ENCODE measurements around the gene USP32. TPM values are rescaled to one million over a fixed set of nuclear protein-coding genes. Genes with fewer than 3 reads are reported as not detected.

The USP32 gene
- total RNA-seq, 2 experiments from 2014 or later = 32.3 to 33.1 TPM

DNA sequence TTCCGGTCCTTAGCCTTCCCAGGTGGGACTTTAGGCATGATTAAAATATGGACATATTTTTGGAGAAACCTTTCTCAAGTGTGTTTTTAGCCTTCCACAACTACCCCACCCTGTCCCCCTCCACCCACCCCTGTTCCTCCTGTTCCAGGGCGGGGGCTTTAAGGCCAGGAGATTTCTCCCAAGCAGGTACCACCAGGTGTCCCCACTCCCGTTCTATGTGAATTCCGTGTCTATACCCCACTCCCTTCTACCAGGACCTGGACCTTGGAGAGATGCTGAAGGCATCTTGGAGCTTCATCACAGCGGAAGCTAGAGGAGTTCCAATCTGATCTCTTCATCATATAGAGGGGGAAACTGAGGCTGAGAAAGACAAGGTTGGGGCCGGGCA is 232.5 kb downstream of the USP32 start:
- Mint-ChIP-seq H3K9me3 (ENCODE audit: low read depth) (no peaks in the 10 kb centered on the region), H3K27me3 (peaks cover 19% of the 10 kb centered on the region), H3K36me3 (ENCODE audit: low read depth) (no peaks in the 10 kb centered on the region), H3K4me3 (no peak overlapping the region), H3K4me1 (no peaks in the 10 kb centered on the region), H3K27ac (no peak overlapping the region)
- DNase-seq (no peak), ATAC-seq (no peak)
- POLR2A ChIA-PET = no interaction called here
- CTCF ChIA-PET = interaction anchor here (0.6 kb wide), 1 partner anchor 474 kb away, joined by 3 read pairs; no protein-coding TSS in a partner anchor
- intact Hi-C loops (cut with DNase I, micrococcal nuclease) = no loop called here

DNA sequence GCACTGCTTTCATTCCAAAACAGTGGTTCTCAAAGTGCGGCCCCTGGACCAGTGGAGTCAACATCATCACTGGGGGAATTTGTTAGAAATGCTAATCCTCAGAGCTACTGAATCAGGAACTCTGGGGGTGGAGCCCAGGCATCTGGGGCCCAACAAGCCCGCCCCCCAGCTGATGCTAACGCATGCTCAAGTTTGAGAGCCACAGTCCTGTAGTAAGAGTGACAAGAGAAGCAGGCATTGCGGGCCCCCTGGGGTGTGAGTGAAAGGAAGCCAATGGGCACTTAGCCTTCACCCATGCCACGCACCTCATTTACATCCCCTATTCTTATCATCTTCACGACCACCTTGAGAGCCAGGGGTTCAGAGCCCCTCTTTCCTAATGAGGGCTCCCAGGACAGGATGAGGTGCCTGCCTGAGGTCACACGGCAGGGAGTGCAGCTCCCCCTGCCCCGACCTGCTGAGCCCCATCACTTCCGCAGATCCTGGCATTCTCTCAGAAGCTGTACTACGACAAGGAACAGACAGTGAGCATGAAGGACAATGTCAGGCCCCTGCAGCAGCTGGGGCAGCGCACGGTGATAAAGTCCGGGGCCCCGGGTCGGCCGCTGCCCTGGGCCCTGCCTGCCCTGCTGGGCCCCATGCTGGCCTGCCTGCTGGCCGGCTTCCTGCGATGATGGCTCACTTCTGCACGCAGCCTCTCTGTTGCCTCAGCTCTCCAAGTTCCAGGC is 233.0 kb downstream of the USP32 start:
- Mint-ChIP-seq H3K4me1 (no peaks in the 10 kb centered on the region), H3K27me3 (peaks cover 19% of the 10 kb centered on the region), H3K36me3 (ENCODE audit: low read depth) (no peaks in the 10 kb centered on the region), H3K4me3 (no peak overlapping the region), H3K9me3 (ENCODE audit: low read depth) (no peaks in the 10 kb centered on the region), H3K27ac (no peak overlapping the region)
- CTCF ChIA-PET = interaction anchor here (0.6 kb wide), 1 partner anchor 474 kb away, joined by 3 read pairs; no protein-coding TSS in a partner anchor
- DNase-seq (no peak), ATAC-seq (no peak)
- POLR2A ChIA-PET = no interaction called here
- intact Hi-C loops (cut with DNase I, micrococcal nuclease) = no loop called here

DNA sequence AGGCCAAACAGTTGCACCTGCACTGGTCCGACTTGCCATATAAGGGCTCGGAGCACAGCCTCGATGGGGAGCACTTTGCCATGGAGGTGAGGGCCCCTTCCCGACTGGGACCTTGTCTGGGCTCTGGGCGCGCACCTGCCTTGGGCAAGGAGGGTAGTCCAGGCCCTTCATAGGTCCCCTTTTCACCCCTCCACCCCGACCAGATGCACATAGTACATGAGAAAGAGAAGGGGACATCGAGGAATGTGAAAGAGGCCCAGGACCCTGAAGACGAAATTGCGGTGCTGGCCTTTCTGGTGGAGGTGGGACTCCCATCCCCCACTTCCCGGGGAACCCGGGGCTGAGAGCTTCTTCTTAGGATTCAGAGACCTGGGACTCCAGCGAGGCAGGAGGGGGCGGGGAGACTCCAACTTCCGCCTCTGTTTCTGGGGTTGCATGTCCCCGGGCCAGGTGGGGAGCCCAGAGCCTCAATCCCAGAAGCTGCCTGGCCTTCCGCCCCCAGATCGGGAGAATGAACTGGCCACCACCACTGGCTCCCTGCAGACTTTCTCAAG is 234.4 kb downstream of the USP32 start:
- H3K9me3 Mint-ChIP-seq (ENCODE audit: low read depth) = no peaks in the 10 kb centered on the region
- no peaks in the 10 kb centered on the region for H3K36me3 Mint-ChIP-seq (ENCODE audit: low read depth)
- intact Hi-C loops (cut with DNase I, micrococcal nuclease) = no loop called here
- no peak for DNase-seq
- CTCF ChIA-PET = no interaction called here
- H3K4me3 Mint-ChIP-seq = no peak overlapping the region
- POLR2A ChIA-PET = no interaction called here
- H3K27me3 Mint-ChIP-seq = peaks cover 21% of the 10 kb centered on the region
- no peak overlapping the region for H3K27ac Mint-ChIP-seq
- no peaks in the 10 kb centered on the region for H3K4me1 Mint-ChIP-seq
- ATAC-seq = no peak

DNA sequence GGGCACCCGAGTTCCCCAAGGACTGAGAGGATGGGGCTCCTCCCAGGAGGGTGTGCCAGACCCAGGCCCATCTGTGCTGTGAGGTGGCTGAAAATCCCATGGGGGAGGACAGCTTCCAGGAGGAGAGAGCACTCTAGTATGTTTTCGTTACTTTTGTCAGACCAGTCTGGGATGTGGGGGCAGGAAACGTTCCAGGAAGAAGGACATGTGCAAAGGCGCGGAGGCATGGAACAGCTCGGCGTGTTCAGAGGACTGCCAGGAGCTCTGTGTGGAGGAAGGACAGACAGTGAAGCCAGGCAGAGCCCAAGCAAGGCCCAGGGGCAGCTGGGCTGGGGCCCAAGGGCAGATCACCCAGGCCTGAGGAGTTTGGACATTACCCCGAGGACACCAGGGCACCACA is 235.2 kb downstream of the USP32 start:
- CTCF ChIA-PET = interaction anchor here (0.6 kb wide), 1 partner anchor 68 kb away, joined by 4 read pairs; no protein-coding TSS in a partner anchor
- intact Hi-C loops (cut with DNase I, micrococcal nuclease) = no loop called here
- Mint-ChIP-seq H3K4me3 (no peak overlapping the region), H3K27ac (no peak overlapping the region), H3K4me1 (no peaks in the 10 kb centered on the region), H3K27me3 (peaks cover 27% of the 10 kb centered on the region), H3K36me3 (ENCODE audit: low read depth) (no peaks in the 10 kb centered on the region), H3K9me3 (ENCODE audit: low read depth) (no peaks in the 10 kb centered on the region)
- POLR2A ChIA-PET = interaction anchor here (0.6 kb wide), 1 partner anchor 20 kb away, joined by 4 read pairs; no protein-coding TSS in a partner anchor
- ATAC-seq (no peak), DNase-seq (no peak)

DNA sequence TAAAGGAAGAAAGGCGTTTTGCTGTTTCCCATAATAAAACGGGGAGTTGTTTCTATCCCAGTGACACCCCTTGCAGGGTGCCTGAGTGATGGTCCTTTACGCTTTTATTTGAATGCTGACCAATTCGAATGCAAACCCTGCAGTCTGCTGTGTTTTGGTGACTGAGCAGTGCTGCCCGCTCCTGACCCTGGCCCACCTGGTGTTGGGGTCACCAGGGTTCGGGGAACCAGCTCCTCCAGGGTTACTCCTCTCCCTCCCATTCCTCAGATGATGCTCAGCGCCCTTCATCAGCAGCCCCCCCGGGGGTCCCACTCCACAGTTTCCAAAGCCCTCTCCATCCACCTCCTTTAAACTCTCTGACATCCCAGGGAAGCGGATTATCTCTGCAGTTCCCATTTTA is 236.1 kb downstream of the USP32 start:
- ChIA-PET CTCF (no interaction called here), POLR2A (no interaction called here)
- ATAC-seq (no peak), DNase-seq (no peak)
- no peaks in the 10 kb centered on the region for H3K9me3 Mint-ChIP-seq (ENCODE audit: low read depth)
- no peak overlapping the region for H3K4me3 Mint-ChIP-seq
- no peaks in the 10 kb centered on the region for H3K36me3 Mint-ChIP-seq (ENCODE audit: low read depth)
- intact Hi-C loops (cut with DNase I, micrococcal nuclease) = no loop called here
- peaks cover 7% of the 10 kb centered on the region for H3K4me1 Mint-ChIP-seq
- H3K27ac Mint-ChIP-seq = no peak overlapping the region
- peaks cover 32% of the 10 kb centered on the region for H3K27me3 Mint-ChIP-seq

DNA sequence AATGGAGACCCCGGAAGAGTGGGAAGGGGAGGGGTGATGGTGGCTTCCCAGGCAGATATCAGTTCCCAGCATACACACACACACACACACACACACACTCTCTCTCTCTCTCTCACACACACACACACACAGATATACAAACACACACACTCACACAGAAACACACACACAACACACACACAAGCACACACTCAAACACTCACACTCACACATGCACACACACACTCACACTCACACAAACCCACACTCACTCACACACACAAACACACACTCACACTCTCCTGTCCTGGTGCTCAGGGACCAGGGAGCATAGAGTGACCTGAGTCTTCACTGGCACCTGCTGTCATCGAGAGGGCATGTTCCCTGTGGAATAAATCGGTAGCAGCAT is 236.5 kb downstream of the USP32 start:
- ChIA-PET CTCF (no interaction called here), POLR2A (no interaction called here)
- intact Hi-C loops (cut with DNase I, micrococcal nuclease) = no loop called here
- ATAC-seq (no peak), DNase-seq (no peak)
- H3K36me3 Mint-ChIP-seq (ENCODE audit: low read depth) = no peaks in the 10 kb centered on the region
- no peaks in the 10 kb centered on the region for H3K9me3 Mint-ChIP-seq (ENCODE audit: low read depth)
- H3K27ac Mint-ChIP-seq = no peak overlapping the region
- H3K27me3 Mint-ChIP-seq = peaks cover 34% of the 10 kb centered on the region
- H3K4me1 Mint-ChIP-seq = peaks cover 9% of the 10 kb centered on the region
- H3K4me3 Mint-ChIP-seq = no peak overlapping the region

DNA sequence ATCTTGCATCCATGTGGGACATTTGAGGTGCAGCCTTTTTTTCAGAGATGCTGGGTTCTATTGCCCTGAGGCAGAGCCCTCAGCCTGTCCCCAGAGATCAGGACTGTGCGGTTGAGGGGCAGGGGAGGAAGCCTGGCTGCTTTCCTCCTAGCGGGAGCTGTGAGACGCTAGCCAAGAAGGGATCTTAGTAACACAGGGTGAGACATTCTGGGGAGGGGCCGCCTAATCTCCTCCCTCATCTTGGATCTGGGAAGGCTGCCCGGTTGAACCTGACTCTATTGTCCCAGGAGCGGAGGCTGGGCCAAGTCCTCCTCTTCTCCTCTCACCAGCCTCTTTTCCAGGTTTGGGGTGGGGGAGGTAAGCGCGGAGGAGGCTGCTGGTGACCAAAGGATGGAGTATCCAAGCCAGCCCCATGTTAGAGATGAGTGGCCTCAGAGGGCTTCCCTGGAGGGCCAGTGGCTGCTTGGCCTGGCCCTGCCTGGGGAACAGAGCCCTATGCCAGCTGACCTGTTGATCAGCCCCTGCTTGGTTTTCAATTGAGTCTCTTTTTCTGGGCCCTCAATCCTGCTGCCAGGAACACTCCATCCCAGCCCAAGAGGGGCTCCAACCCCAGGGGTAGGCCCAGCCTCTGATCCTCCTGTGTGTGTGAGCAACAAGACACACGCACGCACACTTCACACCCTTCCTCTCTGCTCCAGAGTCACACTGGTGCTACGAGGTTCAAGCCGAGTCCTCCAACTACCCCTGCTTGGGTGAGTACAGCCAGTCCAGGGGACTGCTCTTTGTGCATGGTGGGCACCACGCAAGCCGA is 237.1 kb downstream of the USP32 start:
- no peak overlapping the region for H3K4me3 Mint-ChIP-seq

DNA sequence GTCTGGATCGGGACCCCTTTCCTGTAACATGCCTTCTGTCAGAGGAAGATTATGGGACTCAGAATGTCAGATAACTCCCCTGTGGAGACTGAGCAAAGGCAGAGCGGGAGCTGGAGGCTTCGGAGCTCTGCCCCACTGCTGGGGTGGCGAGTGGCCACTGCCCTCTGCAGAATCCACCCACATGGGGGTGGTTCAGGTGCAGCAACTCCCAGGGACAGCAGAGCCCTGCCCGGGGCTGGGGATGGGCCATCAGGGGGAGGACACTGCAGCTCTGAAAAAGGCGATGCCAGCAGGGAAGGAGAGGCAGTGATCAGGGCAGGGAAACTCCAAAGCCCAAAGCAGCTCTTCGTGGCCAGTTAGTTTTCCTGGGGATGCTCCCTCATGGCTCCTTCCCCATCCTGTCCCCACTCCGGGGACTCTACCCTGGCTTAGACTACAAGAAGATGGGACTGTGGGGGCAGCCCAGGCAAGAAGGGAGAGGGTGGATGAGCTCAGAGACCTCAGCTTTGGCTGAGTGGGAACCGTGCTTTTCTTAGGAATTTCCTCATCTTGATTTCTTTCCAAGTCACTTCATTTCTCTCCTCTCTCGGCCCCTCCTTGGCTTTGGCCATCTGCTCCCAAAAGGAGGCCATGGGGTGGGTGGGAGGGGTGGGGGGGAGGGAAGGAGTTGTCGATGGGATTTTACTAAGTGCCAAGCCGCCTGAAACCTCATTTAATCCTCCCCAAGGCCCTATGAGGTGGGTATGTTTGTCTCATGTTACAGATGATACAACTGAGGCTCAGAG is 238.1 kb downstream of the USP32 start:
- ChIA-PET POLR2A (no interaction called here), CTCF (interaction anchor here (0.7 to 1.1 kb wide), 2 partner anchors 281 to 485 kb away, joined by 3 read pairs; no protein-coding TSS in a partner anchor)
- peaks cover 41% of the 10 kb centered on the region for H3K27me3 Mint-ChIP-seq
- intact Hi-C loops (cut with DNase I, micrococcal nuclease) = no loop called here
- no peak overlapping the region for H3K27ac Mint-ChIP-seq
- H3K4me1 Mint-ChIP-seq = peaks cover 12% of the 10 kb centered on the region
- H3K9me3 Mint-ChIP-seq (ENCODE audit: low read depth) = no peaks in the 10 kb centered on the region
- DNase-seq (no peak), ATAC-seq (no peak)
- H3K4me3 Mint-ChIP-seq = no peak overlapping the region
- H3K36me3 Mint-ChIP-seq (ENCODE audit: low read depth) = no peaks in the 10 kb centered on the region

More for the DNA sequence above, 237.1 kb downstream of the USP32 start:
- Mint-ChIP-seq H3K9me3 (ENCODE audit: low read depth) (no peaks in the 10 kb centered on the region), H3K4me1 (peaks cover 9% of the 10 kb centered on the region), H3K27ac (no peak overlapping the region), H3K36me3 (ENCODE audit: low read depth) (no peaks in the 10 kb centered on the region), H3K27me3 (peaks cover 34% of the 10 kb centered on the region)
- no peak for DNase-seq
- CTCF ChIA-PET = no interaction called here
- POLR2A ChIA-PET = no interaction called here
- no peak for ATAC-seq
- intact Hi-C loops (cut with DNase I, micrococcal nuclease) = no loop called here

DNA sequence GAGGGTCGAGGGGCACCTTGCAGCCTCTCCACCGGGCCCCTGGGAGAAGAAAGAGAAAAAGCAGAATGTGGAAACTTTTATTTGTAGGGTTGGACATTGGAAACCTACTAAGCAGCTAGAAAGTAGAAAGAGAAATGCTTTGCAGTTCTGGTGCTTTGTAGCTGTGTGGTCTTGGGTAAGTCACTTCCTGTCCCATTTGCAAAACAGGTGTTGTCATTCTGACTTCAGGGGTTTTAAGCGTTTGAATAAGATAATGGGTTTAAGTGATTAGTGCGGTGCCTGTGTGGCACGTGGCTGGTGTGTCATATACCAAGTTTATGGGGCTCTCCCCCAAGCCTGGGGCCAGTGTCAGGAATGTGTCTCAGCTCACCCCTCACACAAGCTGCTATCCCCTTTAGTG is 240.6 kb downstream of the USP32 start:
- ChIA-PET POLR2A (no interaction called here), CTCF (interaction anchor here (0.6 to 1.3 kb wide), 5 partner anchors 11 to 1052 kb away, joined by 3 to 4 read pairs (median 4); no protein-coding TSS in a partner anchor)
- Mint-ChIP-seq H3K36me3 (ENCODE audit: low read depth) (no peaks in the 10 kb centered on the region), H3K9me3 (ENCODE audit: low read depth) (no peaks in the 10 kb centered on the region), H3K4me3 (no peak overlapping the region), H3K4me1 (peaks cover 12% of the 10 kb centered on the region), H3K27me3 (peaks cover 48% of the 10 kb centered on the region), H3K27ac (no peak overlapping the region)
- intact Hi-C loops (cut with DNase I, micrococcal nuclease) = no loop called here
- DNase-seq (peak; percentile 52), ATAC-seq (peak; percentile 78)

DNA sequence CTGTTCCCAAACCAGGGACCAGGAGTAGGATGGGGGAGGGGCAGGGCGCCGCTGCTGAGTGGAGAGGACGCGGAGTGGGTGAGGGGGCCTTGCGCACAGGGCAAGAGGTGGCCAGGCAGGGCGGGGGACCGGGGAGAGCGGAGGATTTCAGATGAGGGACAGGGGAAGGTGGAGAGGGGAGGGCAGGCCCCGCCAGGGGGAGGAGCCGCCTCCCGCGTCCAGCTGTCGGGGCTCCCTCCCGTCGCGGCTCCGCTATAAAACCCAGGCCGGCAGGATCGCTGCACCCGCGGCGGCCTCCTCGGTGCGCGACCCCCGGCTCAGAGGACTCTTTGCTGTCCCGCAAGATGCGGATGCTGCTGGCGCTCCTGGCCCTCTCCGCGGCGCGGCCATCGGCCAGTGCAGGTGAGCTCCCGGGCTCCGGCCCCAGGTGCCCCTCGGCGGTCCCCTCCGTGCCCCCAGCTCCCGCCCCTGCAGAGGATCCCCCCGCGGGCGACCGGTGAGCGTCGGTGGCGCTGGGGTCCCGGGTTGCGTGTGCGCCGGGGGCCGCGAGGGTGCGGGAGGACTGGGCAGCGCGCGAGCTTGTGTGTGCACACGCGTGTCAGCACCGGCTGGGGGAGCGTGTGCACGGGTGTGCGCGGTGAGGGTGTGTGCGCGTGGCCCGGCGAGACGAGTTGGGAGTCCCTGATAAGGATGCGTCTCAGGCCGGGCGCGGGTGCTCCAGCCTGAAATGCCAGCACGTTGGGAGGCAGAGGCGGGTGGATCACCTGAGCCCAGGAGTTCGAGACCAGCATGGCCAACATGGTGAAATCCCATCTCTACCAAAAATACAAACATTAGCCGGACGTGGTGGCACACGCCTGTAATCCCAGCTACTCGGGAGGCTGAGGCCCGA is 242.0 kb downstream of the USP32 start, which contains the start of gene CA4:
Gene CA4, plus strand, starts transcription at position 283 of the 892 bp plus-strand sequence. Its CDS starts 62 bp downstream, at position 345.
- ChIA-PET CTCF (interaction anchor here (1.2 kb wide), 1 partner anchor 10 kb away, joined by 3 read pairs; no protein-coding TSS in a partner anchor), POLR2A (no interaction called here)
- Mint-ChIP-seq H3K4me3 (peak within 1 kb of the TSS; percentile 32), H3K4me1 (peaks cover 12% of the 10 kb centered on the region), H3K27me3 (peaks cover 55% of the 10 kb centered on the region), H3K9me3 (ENCODE audit: low read depth) (no peaks in the 10 kb centered on the region), H3K27ac (no peak within 1 kb of the TSS), H3K36me3 (ENCODE audit: low read depth) (no peaks in the 10 kb centered on the region)
- no peak for DNase-seq
- intact Hi-C loops (cut with DNase I, micrococcal nuclease) = loop anchor here in 1 of 2 experiments (5.0 kb wide), 1 partner anchor 53 kb away; no protein-coding TSS in a partner anchor
- peak; percentile 27 for ATAC-seq

Data from activated CD4-positive, alpha-beta T cell treated with anti-CD3 and anti-CD28 coated beads for 36 hours (primary cell).